Keratinocyte (primary cell): ENCODE data around the gene AMZ1. TPM values are rescaled to one million over a fixed set of nuclear protein-coding genes. Genes with fewer than 3 reads are reported as not detected.

Experiments
- DNase-seq: peaks from one replicate; pipeline ENCODE4 v3.0.0-alpha.2; 2011; ENCODE audit warnings: low read depth, missing footprints, low spot score
- FAIRE-seq: peaks from 2 replicates; lab custom pipeline; 2011; peaks lifted over from hg19 to GRCh38; lab: Jason Lieb, UNC
- H2AFZ ChIP-seq: 2 replicates; pipeline ENCODE4 v1.6.0; 2012; ENCODE audit warnings: low read length, control low read depth, inconsistent platforms; ENCODE audit not compliant: control insufficient read depth
- H3K27ac ChIP-seq: 2 replicates; pipeline ENCODE4 v1.5.1; 2011; ENCODE audit warnings: low read length; ENCODE audit not compliant: control insufficient read depth, insufficient read depth
- H3K27me3 ChIP-seq: 3 replicates; pipeline ENCODE4 v1.6.0; 2011; ENCODE audit warnings: low read length; ENCODE audit not compliant: control insufficient read depth, insufficient read depth; ENCODE audit errors: extremely low read depth
- H3K36me3 ChIP-seq, 2 experiments: 2 replicates in 1 of 2; 3 replicates in 1 of 2; pipeline ENCODE4 v1.5.1; 2011; ENCODE audit warnings: low read length in 2 of 2, mild to moderate bottlenecking in 1 of 2; ENCODE audit not compliant: control insufficient read depth in 2 of 2, insufficient read depth in 2 of 2; ENCODE audit errors: extremely low read depth in 1 of 2
- H3K4me1 ChIP-seq: 3 replicates; pipeline ENCODE4 v1.5.1; 2011; ENCODE audit warnings: low read length; ENCODE audit not compliant: control insufficient read depth, insufficient read depth; ENCODE audit errors: extremely low read depth
- H3K4me2 ChIP-seq: 3 replicates; pipeline ENCODE4 v1.6.0; 2011; ENCODE audit warnings: low read depth, low read length; ENCODE audit not compliant: control insufficient read depth, insufficient read depth; ENCODE audit errors: extremely low read depth
- H3K4me3 ChIP-seq, 3 experiments: fragments of 200-600 bp in 1 of 3; sonication (generic) in 1 of 3; 2 replicates in 2 of 3; 3 replicates in 1 of 3; pipeline ENCODE4 v1.5.1; 2011 to 2016; ENCODE audit warnings: low read length in 3 of 3, mild to moderate bottlenecking in 3 of 3, control low read depth in 2 of 3, inconsistent platforms in 1 of 3, low read depth in 1 of 3, mixed read lengths in 1 of 3, mixed run types in 1 of 3, moderate library complexity in 1 of 3; ENCODE audit not compliant: control insufficient read depth in 2 of 3, insufficient read depth in 2 of 3; ENCODE audit errors: extremely low read depth in 1 of 3
- H3K79me2 ChIP-seq: 2 replicates; pipeline ENCODE4 v1.6.0; 2012; ENCODE audit warnings: low read length; ENCODE audit not compliant: control insufficient read depth, insufficient read depth
- H3K9ac ChIP-seq: 3 replicates; pipeline ENCODE4 v1.6.0; 2011; ENCODE audit warnings: low read length; ENCODE audit not compliant: control insufficient read depth, insufficient read depth; ENCODE audit errors: extremely low read depth
- H3K9me1 ChIP-seq: 3 replicates; pipeline ENCODE4 v1.6.0; 2011; ENCODE audit warnings: low read length; ENCODE audit not compliant: control insufficient read depth, insufficient read depth; ENCODE audit errors: extremely low read depth
- H3K9me3 ChIP-seq: 2 replicates; pipeline ENCODE4 v1.5.1; 2012; ENCODE audit warnings: low read depth, low read length; ENCODE audit not compliant: control insufficient read depth
- H4K20me1 ChIP-seq: 3 replicates; pipeline ENCODE4 v1.6.0; 2011; ENCODE audit warnings: low read length; ENCODE audit not compliant: control insufficient read depth, insufficient read depth; ENCODE audit errors: extremely low read depth
- EZH2 ChIP-seq: IDR thresholded peaks from one replicate; pipeline ENCODE4 v1.6.1; 2012; ENCODE audit warnings: inconsistent platforms, mild to moderate bottlenecking, low read length, moderate library complexity
- dilution Hi-C: fragments of 300-500 bp; cut with MboI; formaldehyde crosslinking; loops from one replicate; pipeline ENCODE4 v1.7.0; 2020; ENCODE audit warnings: low sequenced_read_pairs; ENCODE audit not compliant: extremely low pct_ligation_motif_present
- polyA plus RNA-seq, 5 experiments: library from polyadenylated mRNA; depleted of rRNA in 3 of 5; stranded (reverse) in 3 of 5; stranded (forward) in 1 of 5; unstranded in 1 of 5; fragments of >200 nt; gene quantifications; 1 replicate in 1 of 5; 2 replicates in 3 of 5; 3 replicates in 1 of 5; pipeline versions ENCODE4 v1.2.1 to v1.2.3, GENCODE V29; 2011 to 2012; ENCODE audit warnings: missing spikeins in 2 of 5, low read depth in 1 of 5, low replicate concordance in 1 of 5
- TF ChIP-seq, protein P1 (sequence below), 3 experiments: IDR thresholded peaks in 1 of 3; conservative IDR thresholded peaks in 1 of 3; optimal IDR thresholded peaks in 1 of 3; 2 replicates in 2 of 3; 3 replicates in 1 of 3; pipeline versions ENCODE3 to v1.5.1; 2011; ENCODE audit warnings: low read length in 3 of 3, mild to moderate bottlenecking in 3 of 3, moderate library complexity in 2 of 3, control low read depth in 1 of 3, inconsistent platforms in 1 of 3; ENCODE audit not compliant: insufficient read depth in 2 of 3; ENCODE audit errors: extremely low read depth in 1 of 3

Gene AMZ1
- polyA plus RNA-seq, 1 donor (not counting 4 experiments of a cell fraction or from before 2014, with no cell fraction given), result 0.04 TPM

DNA sequence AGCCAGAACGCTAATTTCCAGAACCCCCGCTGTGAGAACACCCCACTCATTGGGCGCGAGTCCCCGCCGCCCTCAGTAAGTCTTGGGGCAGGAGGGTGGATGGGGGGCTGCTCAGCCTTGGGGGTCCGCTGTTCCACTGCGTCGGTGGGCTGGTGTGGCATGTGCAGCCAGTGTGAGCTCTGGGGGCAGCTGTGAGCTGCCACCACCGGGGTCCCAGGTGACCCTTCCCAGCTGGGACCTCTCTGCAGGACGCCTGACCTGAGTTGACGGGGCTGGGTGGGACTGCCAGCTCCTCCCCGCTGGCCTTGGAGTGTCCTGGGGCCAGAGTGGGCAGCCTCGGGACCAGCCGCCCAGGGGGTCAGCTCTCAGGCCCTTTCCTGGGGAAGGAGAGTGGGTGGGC is 29.1 kb upstream of the AMZ1 start:
- H3K27me3 ChIP-seq, result no peaks in the 10 kb centered on the region

DNA sequence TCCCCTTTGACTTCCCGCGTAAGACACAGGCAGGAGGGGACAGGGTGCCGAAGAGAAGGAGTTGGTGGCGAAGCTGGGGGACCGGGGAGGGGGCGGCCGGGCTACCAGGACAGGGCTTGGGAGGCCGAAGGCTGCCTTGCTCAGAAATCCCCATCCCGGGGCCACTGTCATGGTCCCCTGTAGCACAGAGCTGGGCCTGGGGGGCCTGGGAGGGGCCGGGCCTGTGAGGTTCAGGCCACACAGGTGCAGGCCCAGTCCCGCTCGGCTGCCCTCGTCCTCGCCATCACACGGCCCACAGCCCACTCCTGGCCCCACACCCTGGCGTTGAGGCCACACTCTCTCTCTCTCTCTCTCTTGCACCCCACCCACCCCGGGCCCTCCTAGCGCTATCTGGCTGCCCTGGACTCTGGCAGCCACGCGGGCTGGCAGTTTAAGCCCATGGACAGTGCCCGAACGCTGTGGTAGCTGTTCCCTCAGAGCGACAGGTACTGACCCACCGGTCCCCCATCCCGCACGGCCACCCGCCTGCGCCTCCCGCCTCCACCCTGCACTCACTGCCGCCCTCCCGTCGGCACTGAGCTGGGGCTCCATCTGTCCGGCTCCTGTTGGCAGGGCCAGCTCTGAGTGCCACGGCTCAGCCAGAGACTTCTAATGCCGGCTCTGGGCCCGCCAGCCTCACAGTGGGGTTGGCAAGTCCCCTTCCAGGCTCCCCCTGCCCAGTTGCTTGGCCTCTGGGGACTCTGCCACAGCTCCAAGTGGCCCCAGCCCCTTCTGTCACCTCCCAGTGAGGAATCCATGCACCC is 28.2 kb upstream of the AMZ1 start:
- Histone ChIP-seq H3K79me2 (no peaks in the 10 kb centered on the region), H2AFZ (no peak overlapping the region), H3K36me3 (peaks cover 4 to 17% of the 10 kb centered on the region in 2 experiments), H3K4me1 (peaks cover 3% of the 10 kb centered on the region), H3K27ac (no peak overlapping the region), H3K4me2 (no peak overlapping the region), H3K9me1 (no peaks in the 10 kb centered on the region), H3K4me3 (no peak overlapping the region), H3K9me3 (no peaks in the 10 kb centered on the region), H3K9ac (no peak overlapping the region), H3K27me3 (no peaks in the 10 kb centered on the region), H4K20me1 (no peaks in the 10 kb centered on the region)
- dilution Hi-C loops, result no loop called here
- FAIRE-seq (no peak), DNase-seq (no peak)
- no peak for TF ChIP-seq EZH2
- TF ChIP-seq, protein P1, sequence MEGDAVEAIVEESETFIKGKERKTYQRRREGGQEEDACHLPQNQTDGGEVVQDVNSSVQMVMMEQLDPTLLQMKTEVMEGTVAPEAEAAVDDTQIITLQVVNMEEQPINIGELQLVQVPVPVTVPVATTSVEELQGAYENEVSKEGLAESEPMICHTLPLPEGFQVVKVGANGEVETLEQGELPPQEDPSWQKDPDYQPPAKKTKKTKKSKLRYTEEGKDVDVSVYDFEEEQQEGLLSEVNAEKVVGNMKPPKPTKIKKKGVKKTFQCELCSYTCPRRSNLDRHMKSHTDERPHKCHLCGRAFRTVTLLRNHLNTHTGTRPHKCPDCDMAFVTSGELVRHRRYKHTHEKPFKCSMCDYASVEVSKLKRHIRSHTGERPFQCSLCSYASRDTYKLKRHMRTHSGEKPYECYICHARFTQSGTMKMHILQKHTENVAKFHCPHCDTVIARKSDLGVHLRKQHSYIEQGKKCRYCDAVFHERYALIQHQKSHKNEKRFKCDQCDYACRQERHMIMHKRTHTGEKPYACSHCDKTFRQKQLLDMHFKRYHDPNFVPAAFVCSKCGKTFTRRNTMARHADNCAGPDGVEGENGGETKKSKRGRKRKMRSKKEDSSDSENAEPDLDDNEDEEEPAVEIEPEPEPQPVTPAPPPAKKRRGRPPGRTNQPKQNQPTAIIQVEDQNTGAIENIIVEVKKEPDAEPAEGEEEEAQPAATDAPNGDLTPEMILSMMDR (optimal IDR thresholded peaks at IDR 0.05 in 1 of 3, IDR thresholded peaks at IDR 0.05 in 1 of 3, conservative IDR thresholded peaks at IDR 0.05 in 1 of 3; ENCODE audit: extremely low read depth in 1 of 3, insufficient read depth in 2 of 3, low read length in 3 of 3), result no peak

More for the DNA sequence above, 29.1 kb upstream of the AMZ1 start:
- Histone ChIP-seq H3K36me3 (peaks cover 4 to 19% of the 10 kb centered on the region in 2 experiments), H3K4me3 (no peak overlapping the region), H4K20me1 (no peaks in the 10 kb centered on the region), H3K79me2 (no peaks in the 10 kb centered on the region), H3K4me2 (no peak overlapping the region), H3K9me3 (no peaks in the 10 kb centered on the region), H3K9me1 (no peaks in the 10 kb centered on the region), H3K27ac (no peak overlapping the region), H3K9ac (no peak overlapping the region), H2AFZ (no peak overlapping the region), H3K4me1 (peaks cover 3% of the 10 kb centered on the region)
- no peak for FAIRE-seq
- TF ChIP-seq EZH2, result no peak
- TF ChIP-seq, protein P1 (optimal IDR thresholded peaks at IDR 0.05 in 1 of 3, IDR thresholded peaks at IDR 0.05 in 1 of 3, conservative IDR thresholded peaks at IDR 0.05 in 1 of 3; ENCODE audit: extremely low read depth in 1 of 3, insufficient read depth in 2 of 3, low read length in 3 of 3), result no peak
- no peak for DNase-seq
- dilution Hi-C loops, result no loop called here
